Stimulated activated naive CD8-positive, alpha-beta T cell treated with anti-CD3 and anti-CD28 coated beads, Interleukin-15, Interleukin-2, amounts not matched to agents 100 U/mL and 50 U/mL, for 24 hours (primary cell): Measurements from ENCODE around the gene MAP2K3.

Experiments used
- ATAC-seq: fragments of 150-1000 bp; cut with Tn5 transposase; one replicate; pipeline ENCODE4 v1.10.0; 2021
- DNase-seq: peaks from one replicate; pipeline ENCODE4 v3.0.0; 2021

Gene MAP2K3

GRCh38 chr17:21282850-21283249 is 1.7 kb upstream of the MAP2K3 start:
- DNase-seq (no peak), ATAC-seq (no peak)

GRCh38 chr17:21283482-21284318 is 811 bp upstream of the MAP2K3 start:
- DNase-seq (peak; percentile 64), ATAC-seq (peak; percentile 0)

GRCh38 chr17:21285164-21286065 is 904 bp downstream of the MAP2K3 start:
- no peak for DNase-seq
- no peak for ATAC-seq

DNA sequence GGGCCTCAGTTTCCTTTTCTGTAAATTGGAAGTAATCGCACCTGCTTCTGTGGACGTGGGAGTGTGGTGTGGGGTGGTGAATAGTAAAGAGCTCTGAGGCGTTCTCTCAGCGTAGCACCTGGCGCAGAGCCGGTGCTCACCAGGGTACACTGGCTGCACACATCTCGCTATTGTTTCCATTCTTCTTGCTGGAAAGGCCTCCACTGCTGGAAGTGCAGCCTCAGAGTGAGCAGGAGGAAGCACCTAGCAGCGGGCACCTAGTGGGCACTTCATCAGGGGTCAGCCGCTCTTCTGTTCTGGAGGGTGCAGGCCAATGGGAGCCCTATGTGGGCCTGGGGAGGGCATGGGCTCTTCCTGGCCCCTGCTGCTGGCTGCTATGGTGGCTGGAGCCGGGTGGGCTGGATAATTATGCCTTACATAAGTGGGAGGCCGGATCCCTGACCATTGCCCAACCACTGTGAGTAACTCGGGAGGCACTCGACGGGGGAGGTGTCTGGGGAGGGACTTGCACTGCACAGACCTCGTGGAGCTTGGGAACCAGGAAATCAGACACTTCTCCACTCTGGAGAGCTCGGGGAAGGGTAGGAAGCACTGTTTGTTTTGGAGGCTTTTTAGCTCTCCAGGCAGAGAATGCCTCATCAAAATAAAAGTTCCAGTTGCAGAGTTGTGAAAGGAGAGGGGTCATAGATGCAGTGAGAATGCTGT is 1.7 kb downstream of the MAP2K3 start:
- DNase-seq (peak; percentile 41), ATAC-seq (no peak)

- DNase-seq: peak; percentile 75
- peak; percentile 20 for ATAC-seq
Measured at GRCh38 chr17:21286909-21287702, 2.6 kb downstream of the MAP2K3 start.

DNA sequence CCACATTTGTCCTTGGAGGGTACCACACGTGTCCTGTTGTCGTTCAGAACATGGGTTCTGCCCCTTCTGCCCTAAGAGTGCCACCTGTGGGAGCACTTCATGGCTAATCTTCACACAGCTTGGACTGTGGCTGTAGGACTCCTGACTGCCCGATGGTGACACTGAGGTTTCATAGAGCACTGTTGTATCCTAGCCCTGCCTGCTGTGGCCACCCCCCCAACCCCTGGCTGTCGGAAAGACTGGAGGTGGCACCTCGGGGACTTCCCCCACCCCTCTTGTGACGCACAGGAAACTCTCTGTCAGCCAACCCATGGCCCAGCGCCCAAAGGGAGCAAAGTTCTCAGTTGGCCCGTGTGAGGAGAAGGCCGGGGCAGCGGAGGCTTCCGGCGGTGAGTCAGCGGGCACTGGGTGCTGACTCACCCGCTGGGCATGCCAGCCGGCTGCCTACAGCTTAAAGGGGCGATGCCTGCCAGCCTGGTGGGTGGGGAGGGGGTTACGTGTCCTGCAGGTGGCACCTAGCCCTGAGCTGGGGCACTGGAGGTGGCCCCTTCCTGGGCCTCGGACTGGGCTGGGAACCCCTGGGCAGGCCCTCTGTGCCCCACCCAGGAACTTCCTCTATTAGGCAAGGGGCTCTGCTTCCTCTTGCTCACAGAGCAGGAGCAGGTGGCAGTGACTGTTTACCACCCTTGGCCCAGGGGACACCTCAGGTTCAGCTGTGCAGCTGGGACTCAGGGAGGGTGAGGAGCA is 3.4 kb downstream of the MAP2K3 start:
- ATAC-seq (peak; percentile 70), DNase-seq (peak; percentile 97)

DNA sequence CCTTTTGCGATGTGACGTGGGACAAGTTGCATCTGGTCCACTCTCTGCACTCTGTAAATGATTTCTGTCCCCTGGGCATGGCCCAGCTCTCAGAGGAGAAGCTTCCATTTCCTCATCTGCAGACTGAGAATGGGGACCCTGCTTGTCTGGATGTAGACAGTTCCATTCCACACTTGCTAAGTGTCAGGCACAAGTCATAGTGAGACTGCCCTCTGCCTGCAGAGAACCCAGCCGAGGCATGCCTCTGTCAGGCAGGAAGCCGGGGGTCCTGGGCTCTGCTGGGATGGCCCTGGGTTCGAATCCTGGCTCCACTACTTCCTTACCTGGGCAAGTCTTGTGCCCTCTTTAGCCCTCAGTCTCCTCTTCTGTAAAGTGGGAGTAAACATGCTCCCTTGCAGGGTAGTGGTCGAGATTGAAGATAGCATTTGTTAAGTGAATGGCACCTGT is 4.1 kb downstream of the MAP2K3 start:
- ATAC-seq: no peak

GRCh38 chr17:21289175-21289901 is 4.8 kb downstream of the MAP2K3 start:
- ATAC-seq (no peak), DNase-seq (no peak)

More for the DNA sequence above, 4.1 kb downstream of the MAP2K3 start:
- peak; percentile 48 for DNase-seq

DNA sequence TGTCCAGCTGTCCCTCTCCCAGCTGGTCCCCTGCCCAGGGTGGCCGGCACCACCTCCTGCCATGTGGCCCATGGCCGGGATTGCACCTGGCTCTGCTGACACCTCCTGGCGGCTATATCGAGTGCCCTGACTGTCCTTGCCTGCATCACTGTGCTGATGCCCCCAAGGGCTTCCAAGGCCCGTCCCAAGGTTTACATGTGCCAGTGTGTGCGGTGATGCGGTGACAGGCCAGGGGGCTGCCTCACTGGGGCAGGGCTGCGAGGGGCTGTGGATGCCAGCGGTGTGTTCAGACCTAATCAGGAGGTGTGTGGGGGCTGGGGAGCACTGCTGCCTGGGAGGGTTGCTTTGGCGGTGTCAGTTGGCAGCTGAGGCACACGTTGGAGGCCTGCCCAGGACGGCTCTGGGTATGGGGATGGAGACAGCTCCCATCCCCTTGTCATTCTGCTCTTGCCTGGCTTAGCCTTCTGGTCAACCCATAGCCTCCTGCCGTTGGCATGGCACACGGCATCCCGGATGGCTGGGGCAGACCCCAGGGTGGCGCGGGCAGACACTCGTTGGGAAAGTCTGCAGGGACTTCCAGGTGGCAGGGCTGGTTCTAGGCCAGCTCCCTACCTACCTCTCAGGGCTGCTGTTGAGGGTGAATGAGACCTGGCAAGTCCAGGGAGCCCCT is 5.5 kb downstream of the MAP2K3 start:
- no peak for ATAC-seq
- no peak for DNase-seq

GRCh38 chr17:21291357-21291756 is 6.8 kb downstream of the MAP2K3 start:
- DNase-seq: no peak
- no peak for ATAC-seq

DNA sequence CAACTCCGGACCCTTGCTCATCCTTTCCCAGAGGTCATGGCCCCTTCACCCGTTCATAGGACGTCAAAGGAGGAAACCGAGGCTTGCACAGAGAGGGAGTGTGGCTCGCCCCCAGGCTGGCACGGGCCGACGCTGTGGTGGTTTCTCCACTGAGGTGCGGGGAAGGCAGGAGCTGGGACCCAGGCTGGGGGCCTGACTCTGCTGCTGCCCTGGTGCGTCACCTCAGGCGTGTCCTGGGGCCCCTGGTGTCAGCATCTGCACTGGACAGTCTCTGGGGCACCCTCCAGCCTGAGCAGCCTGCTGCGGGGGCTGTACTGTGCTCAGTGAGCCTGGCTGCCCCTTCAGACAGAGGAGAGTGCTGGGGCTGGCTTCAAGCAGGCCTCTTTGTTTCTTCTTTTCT is 7.4 kb downstream of the MAP2K3 start:
- DNase-seq (no peak), ATAC-seq (no peak)

DNA sequence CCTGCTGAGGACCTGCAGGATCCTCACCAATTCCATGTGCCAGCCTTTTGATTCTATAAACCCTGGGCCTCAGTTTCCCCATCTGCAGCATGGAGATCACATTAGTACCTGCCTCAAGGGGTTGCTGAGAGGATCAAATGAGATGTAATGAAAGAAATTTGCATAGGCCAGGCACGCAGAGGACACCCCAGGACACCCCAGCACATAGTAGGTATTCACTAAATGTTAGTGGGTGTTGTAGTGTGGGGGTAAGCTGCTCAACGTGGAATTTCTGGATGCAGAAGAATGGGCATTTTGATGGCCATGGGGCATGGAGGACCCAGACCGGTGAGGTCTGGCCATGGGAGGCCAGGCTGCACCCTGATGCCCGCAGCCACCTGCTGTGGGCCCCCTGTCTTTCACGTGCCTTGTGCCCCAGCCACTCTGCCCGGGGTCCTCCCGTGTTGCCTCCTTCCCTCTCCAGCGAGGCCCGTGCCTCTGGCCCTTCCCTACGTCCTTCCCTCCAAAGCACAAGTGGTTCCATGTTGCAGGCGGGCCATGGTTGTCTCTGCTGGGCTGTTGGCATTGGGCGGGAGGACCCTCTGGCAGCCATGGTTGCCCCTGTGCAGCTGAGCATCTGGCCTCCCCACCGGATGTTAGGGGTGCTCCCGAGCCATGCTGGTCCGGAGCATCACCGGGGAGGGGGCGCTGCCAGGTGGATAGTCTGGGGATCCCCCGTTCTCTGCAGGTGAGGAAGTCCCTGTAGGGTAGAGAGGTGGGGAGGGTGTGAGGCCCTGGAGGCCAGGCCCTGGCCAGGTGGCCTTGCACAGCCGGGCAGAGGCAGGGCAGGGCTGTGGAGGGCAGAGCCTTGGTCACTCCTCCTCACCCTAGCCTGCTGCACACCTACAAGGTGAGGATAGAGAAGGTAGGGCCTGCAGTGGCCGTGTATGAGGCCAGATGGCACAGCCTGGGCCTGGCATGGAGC is 8.6 kb downstream of the MAP2K3 start:
- no peak for DNase-seq
- ATAC-seq: no peak

GRCh38 chr17:21293831-21294210 is 9.3 kb downstream of the MAP2K3 start:
- ATAC-seq (no peak), DNase-seq (no peak)

- DNase-seq (no peak), ATAC-seq (no peak)
Measured at GRCh38 chr17:21294321-21295035, 10.0 kb downstream of the MAP2K3 start.

DNA sequence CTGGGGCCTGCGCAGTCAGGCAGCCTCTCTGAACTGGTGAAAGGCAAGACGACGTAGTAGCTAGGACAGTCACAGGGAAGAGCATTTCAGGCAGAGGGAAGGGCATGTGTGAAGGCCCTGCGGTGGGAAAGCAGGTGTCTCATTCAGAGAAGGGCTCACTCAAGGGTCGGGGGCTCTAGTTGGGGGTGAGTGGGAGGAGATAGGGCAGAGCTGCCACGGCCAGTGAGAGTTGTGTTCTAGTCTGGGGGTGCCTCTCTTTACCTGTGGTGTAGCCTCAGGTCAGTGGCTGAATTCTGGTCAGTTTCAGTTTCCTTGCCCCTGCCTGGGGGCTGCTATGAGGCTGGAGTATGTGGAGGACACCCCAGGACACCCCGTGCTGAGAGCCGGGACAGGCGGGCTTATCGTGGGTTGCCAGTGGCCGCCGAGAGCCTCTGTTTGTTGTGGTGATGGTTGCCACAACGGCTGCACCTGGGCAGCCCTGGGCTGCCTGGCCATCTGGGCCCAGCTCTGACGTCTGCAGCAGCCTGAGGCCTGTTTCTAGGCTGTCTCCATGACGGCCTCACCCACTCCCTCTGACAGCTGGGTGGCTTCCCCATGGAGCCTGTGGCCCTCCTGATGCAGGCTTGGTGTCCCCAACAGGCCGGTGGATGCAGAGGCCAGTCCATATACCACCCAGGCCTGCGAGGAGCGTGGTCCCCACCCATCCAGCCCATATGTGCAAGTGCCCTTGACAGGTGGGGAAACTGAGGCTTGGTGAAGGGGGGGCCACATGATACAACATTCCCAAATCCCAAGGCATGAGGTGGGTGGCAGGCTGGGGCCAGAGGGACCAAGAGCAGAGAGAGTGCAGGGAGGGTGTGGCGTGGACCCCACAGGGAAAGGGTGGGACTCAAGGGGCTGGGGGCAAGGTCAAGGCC is 10.8 kb downstream of the MAP2K3 start:
- ATAC-seq (no peak), DNase-seq (no peak)
